GM12873 (cell line): ENCODE results near the gene SORL1-AS1.

Experiments used
- CTCF ChIP-seq: IDR thresholded peaks from 2 replicates; pipeline ENCODE4 v1.5.1; 2012; ENCODE audit warnings: low read depth, mild to moderate bottlenecking, moderate library complexity, low read length, control low read depth; ENCODE audit not compliant: insufficient read depth; ENCODE audit errors: missing control alignments

SORL1-AS1 gene

GRCh38 chr11:121412711-121413415 lies 39.9 kb downstream of the SORL1-AS1 start:
- no peak for TF ChIP-seq CTCF

GRCh38 chr11:121412000-121412587 lies 40.7 kb downstream of the SORL1-AS1 start:
- no peak for TF ChIP-seq CTCF

DNA sequence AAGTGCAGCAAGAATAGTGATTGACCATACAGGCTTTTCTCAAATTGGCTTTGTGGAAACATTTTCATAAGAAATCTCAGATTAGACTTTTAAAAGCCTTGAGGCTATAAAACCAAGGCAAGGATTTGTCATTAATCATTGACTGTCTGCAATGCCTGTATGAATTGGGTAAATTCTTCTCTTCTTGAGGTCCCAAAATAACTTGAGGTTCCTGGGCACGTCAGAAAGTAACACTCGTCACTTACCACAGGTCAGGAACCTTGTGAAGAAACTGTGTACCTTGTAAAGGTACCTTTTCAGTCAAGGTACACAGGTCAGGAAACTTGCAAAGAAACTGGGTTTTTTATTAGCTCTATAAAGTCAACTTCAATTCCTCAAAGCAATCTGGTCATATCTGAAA lies 43.9 kb downstream of the SORL1-AS1 start:
- no peak for TF ChIP-seq CTCF

DNA sequence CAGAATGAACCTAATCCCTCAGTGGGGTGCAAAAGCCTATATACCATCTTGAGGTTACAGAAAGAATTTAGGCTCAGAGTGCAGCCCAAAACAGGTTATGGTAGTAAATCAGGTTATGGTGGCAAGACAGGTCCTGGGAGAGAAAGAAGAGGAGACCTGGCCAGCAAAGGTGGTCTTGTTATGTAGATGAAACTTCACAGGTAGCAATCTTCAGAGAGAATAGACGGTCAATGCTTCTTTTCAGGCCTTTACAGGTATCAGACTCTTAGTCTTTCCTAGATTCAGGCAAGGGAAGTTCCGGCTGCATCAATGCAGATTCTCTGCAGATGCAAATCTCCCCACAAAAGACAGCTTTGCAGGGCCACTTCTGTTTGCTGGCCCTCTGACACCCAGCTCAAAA lies 46.5 kb downstream of the SORL1-AS1 start:
- no peak for TF ChIP-seq CTCF

- TF ChIP-seq CTCF = no peak
These were observed 47.1 kb downstream of the SORL1-AS1 start for GRCh38 chr11:121405646-121406045.

- no peak for TF ChIP-seq CTCF
These were observed 58.0 kb downstream of the SORL1-AS1 start for GRCh38 chr11:121394785-121395184.

DNA sequence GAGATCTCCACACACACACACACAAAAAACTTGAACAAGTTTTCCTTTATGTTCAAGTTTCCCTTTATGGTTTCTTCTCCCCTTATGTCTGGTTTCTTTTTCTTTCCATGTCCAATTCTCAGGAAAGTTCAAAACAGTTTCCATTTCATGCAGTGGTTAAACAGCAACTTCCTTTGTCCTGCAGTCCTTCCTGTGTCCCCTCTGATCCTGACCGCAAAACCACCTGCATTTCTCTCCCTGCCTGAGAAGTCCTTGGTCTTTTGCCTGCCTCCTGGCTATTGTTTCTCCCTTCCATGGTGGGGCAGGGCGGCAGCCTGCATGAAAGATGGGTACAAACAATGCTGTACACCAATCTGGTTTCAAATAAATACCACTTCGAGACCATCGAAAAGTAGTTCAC lies 58.9 kb downstream of the SORL1-AS1 start:
- no peak for TF ChIP-seq CTCF
